MCF 10A (cell line): Measurements from ENCODE around the gene ZBTB2. TPM values are rescaled to one million over a fixed set of nuclear protein-coding genes. Genes with fewer than 3 reads are reported as not detected.

ENCODE experiments used
- BruUV-seq: library from RNA; stranded (reverse); fragments of 400-500 nt; replicated peaks from 2 replicates; lab custom pipeline; 2021; lab: Mats Ljungman, UMichigan
- CTCF ChIA-PET: fragments of 300-600 bp; sonication (Branson Sonifier 250); formaldehyde crosslinking; extraction: SDS; loops from one replicate; lab custom pipeline; 2021; ENCODE audit warnings: antibody characterized with exemption, inconsistent platforms; lab: Yijun Ruan, JAX
- POLR2A ChIA-PET: fragments of 300-600, 350-650 bp; sonication (Branson Sonifier 250); formaldehyde crosslinking; extraction: SDS; loops from one replicate; lab custom pipeline; 2020; ENCODE audit warnings: antibody characterized with exemption, inconsistent platforms; lab: Yijun Ruan, JAX
- DNase-seq: peaks from one replicate; pipeline ENCODE4 v3.0.0-alpha.2; 2018; ENCODE audit not compliant: unreplicated experiment
- H3K27ac Mint-ChIP-seq: one replicate; pipeline ENCODE4 v1.8.0; 2022; ENCODE audit warnings: mild to moderate bottlenecking, low read depth, mixed read lengths; ENCODE audit not compliant: unreplicated experiment
- H3K27me3 Mint-ChIP-seq: one replicate; pipeline ENCODE4 v1.8.0; 2022; ENCODE audit warnings: mixed read lengths; ENCODE audit not compliant: insufficient read depth, unreplicated experiment
- H3K36me3 Mint-ChIP-seq: one replicate; pipeline ENCODE4 v1.8.0; 2022; ENCODE audit warnings: mild to moderate bottlenecking, moderate library complexity, mixed read lengths; ENCODE audit not compliant: insufficient read depth, unreplicated experiment
- H3K4me1 Mint-ChIP-seq: one replicate; pipeline ENCODE4 v1.8.0; 2022; ENCODE audit warnings: mixed read lengths; ENCODE audit not compliant: insufficient read depth, unreplicated experiment
- H3K4me3 Mint-ChIP-seq: one replicate; pipeline ENCODE4 v1.8.0; 2022; ENCODE audit warnings: mild to moderate bottlenecking, moderate library complexity, mixed read lengths; ENCODE audit not compliant: unreplicated experiment
- H3K9me3 Mint-ChIP-seq: one replicate; pipeline ENCODE4 v1.8.0; 2022; ENCODE audit warnings: mixed read lengths; ENCODE audit not compliant: unreplicated experiment
- intact Hi-C: fragments of 100-400 bp; cut with micrococcal nuclease; formaldehyde crosslinking; loops from 2 replicates; pipeline ENCODE4 v1.14.1; 2022
- total RNA-seq: library from RNA; stranded (reverse); gene quantifications from 2 replicates; pipeline ENCODE4 v1.2.3, GENCODE V29; 2022
- TF ChIP-seq, protein P1 (sequence below): fragments of 200-600 bp; IDR thresholded peaks from one replicate; pipeline ENCODE4 v1.8.0; 2022; ENCODE audit warnings: antibody characterized with exemption, mild to moderate bottlenecking; ENCODE audit not compliant: unreplicated experiment

Gene ZBTB2
- total RNA-seq, 1 experiment from 2014 or later: 15.6 TPM

DNA sequence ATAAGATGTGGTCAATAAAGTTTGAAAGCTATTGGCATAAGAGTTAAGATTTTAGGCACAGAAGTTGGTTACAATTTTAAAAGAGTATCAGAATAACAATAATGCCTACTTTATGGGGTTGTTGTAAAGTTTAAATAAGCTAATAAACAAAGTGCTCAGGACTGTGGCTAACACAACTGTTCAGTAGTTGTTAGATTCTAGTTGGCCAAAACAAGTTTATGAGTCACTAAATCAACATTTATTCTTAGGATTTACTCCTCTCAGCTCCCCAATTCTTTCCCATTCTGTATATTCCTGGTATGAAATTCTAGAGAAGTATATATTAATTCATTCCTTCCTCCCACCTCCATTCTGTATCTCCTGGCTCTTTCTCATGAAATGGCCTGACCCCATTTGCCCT, 46.0 kb upstream of the ZBTB2 start:
- ChIA-PET CTCF (interaction anchor here (0.6 to 1.7 kb wide), 4 partner anchors 12 to 38 kb away, joined by 3 to 10 read pairs (median 4); no protein-coding TSS in a partner anchor), POLR2A (interaction anchor here (0.8 to 2.6 kb wide), 3 partner anchors 8 to 20 kb away, joined by 3 to 18 read pairs (median 13); partner anchors contain the start of gene RMND1)
- Mint-ChIP-seq H3K4me1 (peaks cover 18% of the 10 kb centered on the region), H3K27me3 (no peaks in the 10 kb centered on the region), H3K36me3 (peaks cover 48% of the 10 kb centered on the region), H3K9me3 (no peaks in the 10 kb centered on the region), H3K27ac (no peak overlapping the region), H3K4me3 (no peak overlapping the region)
- DNase-seq: peak; percentile 30
- no TSS peak for BruUV-seq
- TF ChIP-seq, protein P1, sequence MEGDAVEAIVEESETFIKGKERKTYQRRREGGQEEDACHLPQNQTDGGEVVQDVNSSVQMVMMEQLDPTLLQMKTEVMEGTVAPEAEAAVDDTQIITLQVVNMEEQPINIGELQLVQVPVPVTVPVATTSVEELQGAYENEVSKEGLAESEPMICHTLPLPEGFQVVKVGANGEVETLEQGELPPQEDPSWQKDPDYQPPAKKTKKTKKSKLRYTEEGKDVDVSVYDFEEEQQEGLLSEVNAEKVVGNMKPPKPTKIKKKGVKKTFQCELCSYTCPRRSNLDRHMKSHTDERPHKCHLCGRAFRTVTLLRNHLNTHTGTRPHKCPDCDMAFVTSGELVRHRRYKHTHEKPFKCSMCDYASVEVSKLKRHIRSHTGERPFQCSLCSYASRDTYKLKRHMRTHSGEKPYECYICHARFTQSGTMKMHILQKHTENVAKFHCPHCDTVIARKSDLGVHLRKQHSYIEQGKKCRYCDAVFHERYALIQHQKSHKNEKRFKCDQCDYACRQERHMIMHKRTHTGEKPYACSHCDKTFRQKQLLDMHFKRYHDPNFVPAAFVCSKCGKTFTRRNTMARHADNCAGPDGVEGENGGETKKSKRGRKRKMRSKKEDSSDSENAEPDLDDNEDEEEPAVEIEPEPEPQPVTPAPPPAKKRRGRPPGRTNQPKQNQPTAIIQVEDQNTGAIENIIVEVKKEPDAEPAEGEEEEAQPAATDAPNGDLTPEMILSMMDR: no peak
- intact Hi-C loops: no loop called here

DNA sequence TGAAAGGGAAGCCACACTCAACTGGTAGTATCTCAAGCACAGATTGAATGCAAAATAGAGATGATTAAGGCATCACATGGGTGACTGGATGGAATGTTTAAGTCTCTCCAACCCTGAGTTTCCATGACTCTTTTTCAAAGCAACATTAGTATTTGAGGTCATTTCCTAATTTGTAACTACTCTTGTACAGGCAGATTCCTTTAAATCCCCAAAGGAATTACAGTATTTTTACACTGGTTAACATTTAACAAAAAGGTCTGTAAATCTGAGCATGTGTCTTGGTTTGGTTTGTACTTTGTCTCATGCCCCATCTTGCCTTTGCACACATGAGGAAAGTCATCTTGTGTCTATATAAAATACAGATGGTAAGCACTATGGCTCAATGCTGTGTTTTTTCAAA, 45.4 kb upstream of the ZBTB2 start:
- Mint-ChIP-seq H3K27me3 (no peaks in the 10 kb centered on the region), H3K9me3 (no peaks in the 10 kb centered on the region), H3K27ac (no peak overlapping the region), H3K4me3 (no peak overlapping the region), H3K4me1 (peaks cover 15% of the 10 kb centered on the region), H3K36me3 (peaks cover 49% of the 10 kb centered on the region)
- ChIA-PET CTCF (interaction anchor here (0.5 to 1.7 kb wide), 4 partner anchors 12 to 578 kb away, joined by 3 to 10 read pairs (median 4); no protein-coding TSS in a partner anchor), POLR2A (interaction anchor here (2.6 kb wide), 2 partner anchors 9 to 15 kb away, joined by 13 to 18 read pairs; partner anchors contain the start of gene RMND1)
- no TSS peak for BruUV-seq
- TF ChIP-seq, protein P1: no peak
- intact Hi-C loops: no loop called here
- no peak for DNase-seq

DNA sequence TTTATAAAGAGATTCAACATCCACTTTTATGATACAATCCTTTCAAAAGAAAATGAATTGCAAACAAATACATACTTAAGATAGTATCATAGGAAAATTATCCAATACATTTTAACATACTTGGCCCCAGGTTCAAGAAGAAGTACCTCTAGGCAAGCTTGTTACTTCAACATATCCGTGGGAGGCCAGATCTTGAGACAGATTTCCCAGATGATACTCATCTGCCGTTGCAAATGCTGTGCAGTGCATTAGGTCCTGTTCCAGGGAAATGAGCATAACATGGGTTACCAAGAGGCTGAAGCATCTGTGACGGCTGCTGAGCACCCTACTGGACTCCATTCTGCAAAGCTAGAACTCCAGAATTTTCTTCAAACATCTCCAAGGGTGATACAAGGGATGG, 44.9 kb upstream of the ZBTB2 start:
- DNase-seq: no peak
- intact Hi-C loops: no loop called here
- Mint-ChIP-seq H3K9me3 (no peaks in the 10 kb centered on the region), H3K36me3 (peaks cover 46% of the 10 kb centered on the region), H3K4me3 (no peak overlapping the region), H3K4me1 (peaks cover 12% of the 10 kb centered on the region), H3K27me3 (no peaks in the 10 kb centered on the region), H3K27ac (no peak overlapping the region)
- no TSS peak for BruUV-seq
- ChIA-PET CTCF (interaction anchor here (0.5 kb wide), 1 partner anchor 578 kb away, joined by 3 read pairs; no protein-coding TSS in a partner anchor), POLR2A (interaction anchor here (0.9 to 2.6 kb wide), 3 partner anchors 10 to 45 kb away, joined by 4 to 18 read pairs (median 13); partner anchors contain the start of genes RMND1 and ZBTB2)
- TF ChIP-seq, protein P1: no peak

DNA sequence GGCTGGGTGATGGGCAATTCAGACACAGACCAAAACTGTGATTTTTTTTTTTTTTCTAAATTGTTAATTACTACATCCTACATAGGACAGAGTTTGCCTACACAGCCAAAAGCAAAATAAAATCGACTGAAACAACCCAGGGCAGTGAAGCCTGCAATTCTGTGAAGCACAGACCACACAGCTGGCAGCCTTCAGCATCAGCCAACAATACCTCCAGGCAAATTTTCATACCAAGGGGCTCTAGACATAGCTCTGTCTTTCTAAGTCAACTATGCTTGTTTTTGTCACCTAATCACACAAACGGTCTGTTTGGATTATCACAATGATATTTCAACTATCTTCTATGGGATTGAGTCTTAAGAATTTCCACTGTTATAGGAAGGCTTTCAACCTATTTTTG, 43.0 kb upstream of the ZBTB2 start:
- Mint-ChIP-seq H3K4me1 (peaks cover 12% of the 10 kb centered on the region), H3K9me3 (no peaks in the 10 kb centered on the region), H3K27me3 (no peaks in the 10 kb centered on the region), H3K36me3 (peaks cover 60% of the 10 kb centered on the region), H3K27ac (no peak overlapping the region), H3K4me3 (no peak overlapping the region)
- ChIA-PET POLR2A (interaction anchor here (0.6 to 1.2 kb wide), 3 partner anchors 12 to 51 kb away, joined by 3 to 6 read pairs (median 4); partner anchors contain the start of gene RMND1), CTCF (interaction anchor here (0.6 to 1.7 kb wide), 4 partner anchors 42 to 1689 kb away, joined by 3 to 4 read pairs (median 3); no protein-coding TSS in a partner anchor)
- intact Hi-C loops: no loop called here
- TF ChIP-seq, protein P1: no peak
- DNase-seq: no peak
- BruUV-seq: no TSS peak
